ENCODE measurements around the gene TMBIM6.

Gene TMBIM6

DNA sequence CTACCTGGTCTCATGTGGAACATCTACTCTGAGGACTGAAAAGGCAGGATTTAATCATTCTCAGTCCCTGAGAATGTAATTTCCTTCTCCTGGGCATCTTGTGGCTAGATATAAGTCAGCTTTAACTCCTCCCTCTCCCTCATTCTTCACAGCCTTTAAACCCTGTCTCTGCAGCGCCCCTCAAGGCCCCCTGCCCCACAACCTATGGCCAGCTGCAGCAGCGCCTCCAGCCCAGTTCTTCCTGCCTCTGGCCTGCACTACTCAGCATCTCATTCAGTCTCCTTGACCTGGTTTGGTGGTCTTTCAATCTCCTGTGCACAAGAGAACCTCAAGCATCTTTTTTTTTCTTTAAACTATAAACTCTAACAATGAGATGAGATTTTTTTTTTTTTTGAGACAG lies 57.6 kb downstream of the TMBIM6 start:
- DNase-seq, result no peak

DNA sequence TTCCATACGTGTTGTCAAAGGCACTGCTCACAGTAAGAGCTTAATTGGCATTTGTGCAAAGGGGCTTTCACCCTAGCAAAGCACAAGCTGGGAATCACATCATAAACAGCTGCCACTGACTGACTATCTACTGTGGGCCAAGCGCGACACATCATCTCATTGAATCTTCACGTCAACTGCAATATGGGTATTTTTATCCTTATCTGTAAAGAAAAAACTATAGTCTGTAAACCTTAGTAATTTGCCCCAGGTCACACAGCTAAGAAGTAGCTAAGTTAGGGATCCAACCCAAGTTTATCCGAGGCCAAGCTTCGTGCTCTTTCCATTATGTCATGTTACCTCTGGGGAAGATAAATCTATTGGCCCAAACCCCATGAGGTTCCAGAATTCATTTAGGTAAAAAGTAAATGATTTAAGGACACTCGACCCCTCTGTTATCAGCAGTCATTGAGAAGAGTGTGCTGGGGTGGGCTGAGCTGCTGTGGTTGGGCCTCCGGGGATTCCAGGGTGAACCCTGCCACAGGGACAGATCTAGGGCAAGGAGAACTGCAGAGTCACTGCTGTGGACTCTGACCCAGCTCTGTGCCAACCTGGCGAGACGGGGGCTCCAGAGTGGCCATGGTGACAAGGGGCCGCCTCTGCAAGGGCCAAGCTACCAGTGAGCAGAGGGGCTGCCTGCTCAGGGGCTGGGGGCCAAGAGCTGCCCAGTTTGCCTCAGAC lies 59.2 kb downstream of the TMBIM6 start:
- no peak for DNase-seq

DNA sequence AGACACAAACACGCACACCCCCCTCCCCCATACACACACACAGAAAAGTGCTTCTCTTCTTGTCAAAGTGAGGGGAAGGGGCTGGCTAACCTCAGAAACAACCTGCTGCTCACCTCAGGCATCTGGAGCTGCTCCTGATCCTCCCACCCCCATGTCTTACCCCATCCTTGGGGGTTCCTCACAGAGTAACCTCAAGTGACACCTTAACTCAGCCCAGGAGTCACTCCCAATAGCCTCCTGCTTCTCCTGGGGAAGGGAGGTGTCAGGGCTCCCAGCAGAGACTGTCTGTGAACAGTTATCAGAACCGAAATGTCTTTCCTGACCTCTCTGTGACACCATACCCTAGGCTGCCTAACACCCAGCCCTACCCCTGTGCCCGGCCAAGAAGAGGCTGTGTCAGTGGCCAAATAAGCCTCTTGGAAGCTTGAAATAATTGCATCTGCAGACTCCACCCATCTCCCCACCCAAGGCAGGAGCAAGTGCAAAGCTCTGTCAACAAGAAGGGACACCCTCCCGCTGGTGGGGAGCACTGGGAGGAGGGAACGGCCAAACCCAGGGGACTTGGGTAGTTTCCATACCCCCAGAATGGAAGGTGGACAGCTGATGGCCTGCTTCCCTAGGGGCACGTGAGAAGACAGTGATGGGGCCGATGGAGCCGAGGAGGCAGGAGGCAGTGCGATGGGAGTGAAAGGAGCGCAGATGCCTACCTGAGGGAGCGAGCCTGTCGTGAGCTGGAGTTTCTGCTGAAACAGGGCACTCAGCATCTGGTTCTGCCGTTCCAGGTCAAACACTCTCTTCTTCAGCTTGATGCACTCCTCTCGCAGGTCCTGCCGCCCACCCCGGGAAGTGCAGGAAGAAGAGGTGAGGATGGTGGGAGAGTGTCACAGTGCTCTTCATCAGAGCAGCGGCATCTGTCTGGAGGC lies 60.0 kb downstream of the TMBIM6 start:
- DNase-seq, result no peak

DNA sequence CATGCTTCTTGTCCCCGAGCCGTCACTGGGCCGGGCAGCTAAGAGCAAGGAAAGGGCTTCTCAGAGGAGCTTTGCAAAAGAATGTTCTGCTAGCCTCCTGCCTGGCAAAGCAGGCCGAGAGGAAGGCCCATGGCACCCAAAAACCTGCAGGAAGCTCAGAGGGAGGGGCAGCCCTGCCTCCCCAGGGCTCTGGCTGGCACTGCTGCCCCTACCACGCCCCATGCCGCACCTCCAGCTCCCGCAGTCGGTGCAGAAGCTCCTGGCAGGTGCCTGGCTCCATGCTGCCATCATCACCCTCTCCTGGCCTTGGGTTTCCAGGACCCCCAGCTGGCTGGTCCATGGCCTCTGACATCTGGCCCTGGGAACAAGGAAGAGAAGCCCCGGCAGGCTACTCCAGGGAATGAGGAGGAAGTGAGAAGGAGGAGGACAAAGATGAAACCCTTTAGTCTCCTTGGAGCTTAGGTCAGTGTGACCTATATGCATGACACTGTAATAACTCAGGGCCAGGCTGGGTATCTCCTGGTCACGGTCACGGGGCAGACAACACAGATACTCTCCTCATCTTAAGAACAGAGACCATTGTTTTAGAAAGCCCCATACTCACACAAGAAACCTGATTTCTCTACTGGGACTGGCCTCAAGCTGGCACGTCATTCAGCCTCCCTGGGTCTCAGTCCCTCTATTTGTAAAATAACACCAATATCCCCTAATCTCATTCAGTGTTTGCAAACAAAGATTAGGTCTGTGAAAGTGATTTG lies 62.5 kb downstream of the TMBIM6 start:
- no peak for DNase-seq

DNA sequence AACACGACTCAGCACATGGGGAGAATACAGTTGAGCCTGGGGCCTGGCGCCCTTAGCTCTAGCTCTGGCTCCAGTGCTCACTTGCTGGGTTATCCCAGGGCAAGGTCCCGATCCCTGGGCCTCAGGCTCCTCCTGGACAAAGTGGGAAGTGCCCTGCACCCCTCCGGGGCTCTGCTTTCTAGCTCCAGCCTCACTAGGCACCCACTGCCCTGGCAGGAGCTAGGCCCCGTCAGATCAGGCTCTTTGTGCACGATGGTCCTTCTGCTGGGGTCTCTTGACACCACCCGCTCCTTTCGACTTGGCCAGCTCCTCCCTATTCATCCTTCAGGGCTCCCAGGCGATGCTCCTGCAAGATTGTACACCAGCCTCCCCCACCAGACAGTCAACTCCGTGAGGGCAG lies 63.5 kb downstream of the TMBIM6 start:
- no peak for DNase-seq

DNA sequence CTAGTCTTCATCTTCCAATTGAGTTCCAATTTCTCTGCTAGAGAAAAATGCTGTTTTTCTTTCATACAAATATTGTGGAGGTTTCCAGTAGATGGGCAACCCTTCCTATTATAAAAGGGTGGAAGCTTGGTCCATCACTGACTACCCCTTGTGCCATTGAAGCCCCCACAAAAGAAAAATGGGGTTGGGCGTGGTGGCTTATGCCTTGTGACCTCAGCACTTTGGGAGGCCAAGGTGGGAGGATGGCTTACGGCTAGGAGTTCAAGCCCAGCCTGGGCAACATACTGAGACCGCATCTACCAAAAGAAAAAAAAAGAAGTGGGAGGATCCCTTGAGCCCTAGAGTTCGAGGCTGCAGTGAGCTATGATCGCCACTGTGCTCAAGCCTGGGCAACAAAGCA lies 64.1 kb downstream of the TMBIM6 start:
- no peak for DNase-seq

DNA sequence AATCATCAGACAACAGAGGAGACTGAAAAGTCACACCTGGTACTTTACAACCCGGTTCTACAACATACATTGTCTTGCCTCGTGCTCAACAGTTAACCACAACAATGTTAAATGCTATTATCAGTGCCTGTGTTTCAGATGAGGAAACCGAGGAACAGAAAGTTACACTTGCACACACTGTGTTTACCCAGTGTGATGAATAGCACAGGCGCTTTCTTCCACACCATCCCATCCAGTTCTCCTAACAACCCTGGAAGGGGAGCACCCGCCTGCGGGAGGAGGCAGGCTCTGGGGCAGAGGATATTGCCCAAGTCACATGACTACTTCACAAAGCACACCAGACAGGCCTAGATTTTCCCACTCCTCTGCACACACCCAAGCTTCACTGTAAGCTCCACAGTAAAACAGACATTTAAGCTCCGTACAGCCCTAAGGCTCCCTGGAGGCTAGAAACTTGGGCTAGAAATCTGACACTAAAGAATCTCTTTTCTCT lies 65.0 kb downstream of the TMBIM6 start:
- no peak for DNase-seq

DNA sequence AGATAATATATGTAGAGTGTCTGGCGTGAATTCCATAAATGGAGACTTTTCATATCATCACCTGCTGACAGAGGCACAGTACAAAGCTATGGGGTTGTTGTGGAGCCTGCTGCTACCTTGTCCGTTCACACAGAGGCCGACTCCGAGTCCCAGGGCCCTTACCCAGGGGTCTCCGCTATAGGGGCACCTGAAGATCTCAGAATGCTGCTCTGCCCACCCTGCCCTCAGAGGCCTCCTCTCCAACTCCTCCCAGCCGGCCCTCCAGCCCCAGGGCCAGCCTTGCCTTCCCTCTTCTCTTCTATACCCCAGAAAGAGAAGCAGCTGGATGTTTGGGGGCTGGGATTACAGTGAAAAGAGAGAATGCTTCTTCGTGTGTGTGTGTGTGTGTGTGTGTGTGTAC lies 65.5 kb downstream of the TMBIM6 start:
- no peak for DNase-seq

DNA sequence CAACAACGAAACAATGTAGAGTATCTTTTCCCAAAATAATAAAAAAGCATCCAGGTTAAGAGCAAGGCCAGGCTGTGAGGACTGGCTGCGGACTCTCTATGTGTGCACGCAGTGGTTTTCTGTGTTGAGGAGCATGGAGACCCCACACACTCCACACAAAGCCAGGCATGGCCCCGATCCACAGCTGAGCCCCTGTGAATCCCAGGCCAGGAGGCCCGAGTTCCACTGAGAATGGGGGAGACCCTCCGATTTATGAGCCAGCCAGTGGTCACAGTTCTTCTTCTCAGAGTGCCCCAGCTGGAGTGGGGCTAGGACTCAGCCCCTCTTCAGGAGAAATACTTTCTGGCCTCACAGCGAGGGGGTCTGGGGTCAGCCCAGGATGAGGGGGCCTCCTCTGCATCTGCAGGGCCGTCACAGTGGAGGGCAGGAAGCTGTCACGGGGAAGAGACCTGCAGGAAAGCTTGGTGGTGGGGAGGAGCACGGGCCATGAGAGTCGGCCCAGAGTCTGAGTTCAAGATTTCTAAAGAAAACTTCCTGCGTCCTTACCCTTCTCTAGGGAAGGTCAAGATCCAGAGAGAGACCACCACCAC lies 66.7 kb downstream of the TMBIM6 start:
- DNase-seq, result no peak

DNA sequence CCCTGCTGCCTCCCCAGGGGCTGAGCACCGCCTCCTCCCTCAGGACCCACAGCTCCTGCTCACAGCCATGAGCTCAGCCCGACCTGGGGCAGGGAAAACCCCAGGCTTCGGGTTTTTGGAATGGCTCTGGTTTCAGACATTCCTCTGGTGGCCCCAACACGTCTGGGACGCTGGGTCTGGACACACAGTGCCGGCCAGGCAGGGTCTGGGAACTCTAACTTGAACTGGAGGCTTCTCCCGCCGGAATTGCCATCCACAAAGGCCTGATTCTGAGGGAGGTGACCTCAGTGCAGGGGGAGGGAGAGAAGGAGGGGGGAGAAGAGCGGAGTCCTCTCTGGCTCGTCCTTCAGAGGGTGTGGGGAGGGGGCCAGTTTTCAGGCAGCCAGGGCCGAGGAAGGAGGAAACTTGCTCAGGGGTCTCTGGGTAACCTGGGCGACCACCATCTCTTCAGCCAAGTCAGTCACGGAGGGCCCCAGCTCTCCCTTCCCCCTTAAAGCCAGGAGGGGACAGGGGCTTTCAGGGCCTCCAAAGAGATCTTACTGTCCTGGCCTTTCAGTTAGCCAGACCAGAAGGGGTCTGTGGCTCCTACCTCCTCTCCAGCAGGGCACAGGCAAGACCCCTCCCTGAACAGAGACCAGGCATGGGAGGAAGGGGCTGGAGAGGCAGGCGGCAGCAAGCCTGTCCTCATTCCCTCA lies 67.5 kb downstream of the TMBIM6 start:
- no peak for DNase-seq

DNA sequence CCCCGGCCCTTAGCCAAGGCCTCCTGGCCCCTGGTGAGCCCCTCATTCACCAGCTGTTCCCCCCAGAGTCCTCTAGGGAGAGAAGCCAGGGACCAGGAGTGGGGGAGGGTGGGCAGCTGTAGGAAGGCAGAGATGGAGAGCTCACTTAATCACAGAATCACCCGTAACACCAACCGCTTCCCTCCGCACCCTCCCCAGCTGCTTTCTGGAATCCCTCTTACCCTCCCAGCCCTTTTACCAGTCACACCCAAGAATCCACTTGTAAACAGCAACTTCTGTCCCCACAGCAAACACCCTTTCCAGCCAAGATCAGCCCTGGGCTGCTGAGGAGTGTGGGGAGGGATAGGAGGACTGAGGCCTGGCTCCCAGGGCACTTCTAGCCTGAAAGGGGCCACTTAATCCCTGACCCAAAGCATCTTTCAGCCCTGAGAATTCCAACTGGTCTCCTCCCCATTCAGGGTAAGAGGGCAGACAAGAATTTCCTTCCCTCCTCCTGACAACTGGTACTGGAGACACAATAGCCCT lies 68.1 kb downstream of the TMBIM6 start:
- DNase-seq, result no peak

DNA sequence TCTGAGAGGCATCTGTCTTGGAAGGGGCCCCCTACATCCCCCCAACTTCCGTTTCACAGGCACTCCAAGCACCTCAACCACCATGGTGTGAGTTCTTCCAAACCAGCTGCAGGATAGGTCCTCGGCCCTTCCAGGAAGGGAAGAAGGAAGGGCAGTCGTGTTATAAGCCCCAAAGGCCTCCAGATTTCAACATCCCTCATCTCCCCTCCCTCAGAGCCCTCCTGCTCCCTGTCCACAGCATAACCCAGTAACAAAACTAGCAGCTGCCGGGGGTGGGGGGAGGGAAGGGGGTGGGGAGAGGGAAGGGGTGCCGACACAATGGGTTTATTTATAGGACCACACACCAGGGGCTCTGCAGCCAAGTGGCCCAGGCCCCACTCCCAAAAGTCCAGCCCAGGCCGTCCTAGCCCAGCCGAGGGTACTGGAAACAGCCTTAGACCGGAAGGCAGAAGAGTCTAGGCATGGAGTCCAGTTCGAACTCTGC lies 68.6 kb downstream of the TMBIM6 start:
- DNase-seq, result no peak

DNA sequence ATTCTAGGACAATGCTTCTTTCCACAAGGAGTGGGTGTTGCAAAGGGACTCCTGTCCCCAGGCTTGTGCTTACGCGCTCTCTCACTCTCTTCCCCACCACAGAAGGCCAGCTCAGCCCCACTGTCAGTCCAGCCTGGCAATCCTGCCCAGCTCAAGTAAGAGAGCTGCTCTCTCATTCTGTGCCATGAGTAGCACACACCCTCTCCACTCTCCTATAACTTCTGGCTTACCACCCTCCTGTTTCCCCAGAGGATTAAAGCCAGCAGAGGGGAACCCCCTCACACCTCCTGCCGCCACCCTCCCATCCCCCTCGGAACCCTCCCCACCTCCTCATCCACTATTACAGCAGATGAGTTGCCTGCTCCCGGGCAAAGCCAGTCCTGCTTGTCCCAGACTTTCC lies 69.8 kb downstream of the TMBIM6 start:
- DNase-seq, result no peak

DNA sequence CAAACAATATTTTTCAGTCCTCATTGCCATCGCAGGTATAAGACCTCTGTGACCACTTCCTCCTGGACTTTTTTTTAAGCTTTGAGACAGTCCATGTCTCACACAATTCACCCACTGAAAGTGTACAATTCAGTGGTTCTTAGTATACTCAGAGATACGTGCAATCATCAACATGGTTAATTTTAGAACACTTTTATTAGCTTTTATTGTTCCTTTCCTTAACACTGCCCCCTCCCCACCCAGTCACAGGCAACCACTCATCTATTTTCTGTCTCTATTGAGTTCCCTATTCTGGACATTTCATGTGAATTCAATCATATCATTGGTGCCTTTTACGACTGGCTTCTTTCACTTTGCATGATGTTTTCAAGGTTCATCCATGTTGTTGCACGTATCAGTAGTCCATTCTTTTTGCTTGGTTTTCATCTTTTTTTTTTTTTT lies 70.6 kb downstream of the TMBIM6 start:
- DNase-seq, result no peak

DNA sequence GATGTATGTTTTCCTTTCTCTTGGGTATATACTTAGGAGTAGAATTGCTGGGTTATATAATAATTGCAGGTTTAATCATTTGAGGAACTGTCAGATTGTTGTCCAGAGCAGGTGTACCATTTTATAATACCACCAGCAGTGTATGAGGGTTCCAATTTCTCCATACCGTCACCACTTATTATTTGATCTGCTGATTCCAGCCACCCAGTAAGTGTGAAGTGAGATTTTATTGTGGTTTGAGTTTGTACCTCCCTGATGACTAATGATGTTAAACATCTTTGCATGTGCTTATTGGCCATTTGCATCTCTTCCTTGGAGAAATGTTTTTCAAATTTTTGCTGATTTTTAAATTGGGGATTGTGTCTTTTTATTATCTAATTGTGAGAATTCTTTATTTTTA lies 71.8 kb downstream of the TMBIM6 start:
- no peak for DNase-seq
